Measurements from ENCODE around the gene PDZRN4. TPM values are rescaled to one million over a fixed set of nuclear protein-coding genes. Genes with fewer than 3 reads are reported as not detected.

The PDZRN4 gene
- total RNA-seq, 1 experiment from 2014 or later = not detected

DNA sequence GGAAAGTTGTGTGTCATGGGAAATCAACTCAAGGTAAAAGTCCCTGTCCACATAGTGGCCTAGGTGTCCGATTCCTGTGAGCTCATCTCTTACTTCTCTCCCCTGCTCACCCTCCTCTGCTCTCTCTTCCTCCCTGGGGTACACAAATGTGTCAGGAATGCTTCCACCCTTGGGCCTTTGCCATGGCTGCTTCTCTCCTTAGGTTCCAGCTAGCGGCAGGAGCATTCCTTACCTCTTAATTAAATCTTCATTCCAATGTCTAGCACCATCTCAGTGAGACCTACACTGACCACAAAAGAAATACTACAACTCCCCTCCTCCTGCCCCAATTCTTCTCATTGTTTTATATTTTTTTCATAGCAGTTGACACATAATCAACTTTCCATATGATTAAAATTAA, 298.6 kb downstream of the PDZRN4 start:
- no peak for DNase-seq (ENCODE audit: extremely low read depth, low read depth)

GRCh38 chr12:41496009-41496408, 307.9 kb downstream of the PDZRN4 start:
- no peak for DNase-seq (ENCODE audit: extremely low read depth, low read depth)

GRCh38 chr12:41497409-41497808, 309.3 kb downstream of the PDZRN4 start:
- no peak for DNase-seq (ENCODE audit: extremely low read depth, low read depth)

- no peak for DNase-seq (ENCODE audit: extremely low read depth, low read depth)
These were observed 316.9 kb downstream of the PDZRN4 start for GRCh38 chr12:41504976-41505375.

GRCh38 chr12:41507286-41507685, 319.2 kb downstream of the PDZRN4 start:
- no peak for DNase-seq (ENCODE audit: extremely low read depth, low read depth)

- no peak for DNase-seq (ENCODE audit: extremely low read depth, low read depth)
These were observed 321.3 kb downstream of the PDZRN4 start for GRCh38 chr12:41509271-41510055.

GRCh38 chr12:41510470-41510869, 322.4 kb downstream of the PDZRN4 start:
- DNase-seq (ENCODE audit: extremely low read depth, low read depth) = no peak

- no peak for DNase-seq (ENCODE audit: extremely low read depth, low read depth)
These were observed 323.1 kb downstream of the PDZRN4 start for GRCh38 chr12:41511247-41511646.

- DNase-seq (ENCODE audit: extremely low read depth, low read depth) = no peak
These were observed 324.4 kb downstream of the PDZRN4 start for GRCh38 chr12:41512497-41512896.

GRCh38 chr12:41514021-41514777, 326.1 kb downstream of the PDZRN4 start:
- no peak for DNase-seq (ENCODE audit: extremely low read depth, low read depth)

- DNase-seq (ENCODE audit: extremely low read depth, low read depth) = no peak
These were observed 326.8 kb downstream of the PDZRN4 start for GRCh38 chr12:41514907-41515306.

- DNase-seq (ENCODE audit: extremely low read depth, low read depth) = no peak
These were observed 327.8 kb downstream of the PDZRN4 start for GRCh38 chr12:41515953-41516352.

DNA sequence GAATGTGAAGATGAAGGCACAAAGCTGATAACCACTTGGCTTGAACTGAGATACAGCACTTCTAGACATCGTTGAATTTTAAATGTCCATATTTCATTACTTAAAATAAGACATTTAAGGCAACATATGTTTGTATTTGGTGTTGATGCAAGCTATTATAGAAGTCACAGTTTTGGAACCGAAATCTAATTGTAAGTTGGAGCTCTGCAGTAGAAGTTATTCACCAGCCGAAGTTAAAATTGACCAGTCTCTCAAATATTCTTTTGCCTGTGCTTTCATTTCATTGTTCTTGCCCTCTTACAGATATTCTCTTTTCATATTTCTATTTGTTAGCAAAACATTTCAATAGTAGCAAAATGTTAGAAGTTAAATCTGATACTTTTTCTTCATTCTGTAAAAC, 332.7 kb downstream of the PDZRN4 start:
- DNase-seq (ENCODE audit: extremely low read depth, low read depth) = no peak

DNA sequence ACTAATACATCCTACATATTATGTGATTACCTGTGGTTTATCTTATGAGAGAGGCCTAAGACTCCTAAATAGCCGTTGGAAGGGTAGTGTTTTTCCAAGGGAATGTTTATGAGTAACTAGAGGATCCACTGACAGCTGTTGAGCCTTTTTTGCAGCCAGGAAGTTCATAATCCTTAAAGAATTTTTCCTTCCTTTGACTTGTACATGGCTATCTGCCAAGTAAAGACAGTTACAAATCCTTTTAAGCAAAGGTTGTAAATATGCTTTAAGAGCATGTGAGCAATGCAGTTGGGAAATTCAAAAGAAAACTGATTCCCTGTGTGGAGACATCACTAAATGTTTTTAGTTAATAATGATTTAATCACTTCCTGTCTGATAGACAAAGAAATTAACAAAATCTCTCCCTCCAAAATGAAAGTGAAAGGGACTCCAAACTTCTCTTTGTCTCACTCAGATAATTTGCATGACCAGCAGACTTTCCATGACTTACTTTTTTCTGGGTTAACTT, 333.8 kb downstream of the PDZRN4 start:
- DNase-seq (ENCODE audit: extremely low read depth, low read depth) = no peak

DNA sequence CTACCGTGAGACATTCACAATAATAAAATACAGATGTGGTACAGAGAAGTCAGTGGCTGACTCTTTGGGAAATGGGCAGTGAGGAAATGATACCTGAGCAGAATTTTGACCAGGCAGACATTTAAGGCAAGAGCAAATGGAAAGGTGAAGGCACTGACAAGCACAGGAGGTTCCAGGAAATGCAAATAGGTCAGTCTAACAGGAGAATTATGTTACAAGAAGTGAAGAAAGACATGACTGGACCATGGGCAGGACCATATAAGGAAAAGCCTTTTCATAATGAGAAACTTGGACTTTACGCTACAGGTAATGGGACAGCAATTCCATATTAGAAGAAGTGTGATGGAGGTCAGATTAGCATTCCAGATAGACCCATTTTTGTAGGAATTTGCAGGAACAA, 338.9 kb downstream of the PDZRN4 start:
- no peak for DNase-seq (ENCODE audit: extremely low read depth, low read depth)

DNA sequence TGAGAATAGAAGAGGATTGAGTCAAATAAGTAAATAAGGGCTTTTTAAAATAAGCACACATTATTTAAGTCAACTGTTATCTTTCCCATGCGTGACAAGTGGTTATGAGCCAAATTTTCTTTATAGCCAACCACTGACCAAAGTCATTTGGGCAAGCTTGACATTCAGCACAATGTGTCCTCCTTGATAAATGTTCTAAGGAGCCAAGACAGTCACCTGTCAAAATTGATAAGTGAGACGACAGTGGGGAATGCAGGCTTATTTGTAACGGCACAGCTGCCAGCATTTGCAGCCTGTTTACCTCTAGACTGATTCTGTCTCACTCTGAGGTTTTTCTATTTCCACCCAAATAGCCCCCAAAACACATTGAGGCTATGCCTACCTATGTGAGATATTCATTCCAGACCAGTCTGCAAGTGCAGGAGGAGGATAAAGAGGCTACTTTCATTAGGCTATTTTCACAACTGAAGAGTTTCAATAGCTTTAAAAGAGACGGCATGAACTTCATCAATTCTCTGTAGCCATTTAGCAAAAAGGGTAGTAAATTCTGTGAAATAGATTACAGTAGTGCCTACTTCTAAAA, 339.5 kb downstream of the PDZRN4 start:
- DNase-seq (ENCODE audit: extremely low read depth, low read depth) = no peak

DNA sequence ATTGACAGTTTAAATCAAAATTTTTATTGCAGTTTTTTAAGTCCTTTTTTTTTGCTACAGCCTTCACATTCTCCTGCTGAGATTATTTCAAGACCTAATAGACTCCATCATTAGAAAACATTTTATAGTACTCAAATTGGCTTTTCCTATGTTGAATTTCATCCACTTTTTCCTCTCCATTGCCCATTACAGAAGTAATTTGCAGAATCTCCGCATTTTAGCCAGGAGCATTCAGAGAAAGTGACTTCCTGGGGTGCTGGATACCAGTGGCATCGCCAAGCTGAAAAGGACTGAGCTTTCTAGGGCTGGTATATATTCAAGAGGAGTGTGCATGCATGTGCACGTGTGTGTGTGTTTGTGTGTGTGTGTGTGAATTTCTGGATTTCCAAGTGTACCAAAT, 340.8 kb downstream of the PDZRN4 start:
- DNase-seq (ENCODE audit: extremely low read depth, low read depth) = no peak

- DNase-seq (ENCODE audit: extremely low read depth, low read depth) = no peak
These were observed 342.3 kb downstream of the PDZRN4 start for GRCh38 chr12:41530441-41530840.

DNA sequence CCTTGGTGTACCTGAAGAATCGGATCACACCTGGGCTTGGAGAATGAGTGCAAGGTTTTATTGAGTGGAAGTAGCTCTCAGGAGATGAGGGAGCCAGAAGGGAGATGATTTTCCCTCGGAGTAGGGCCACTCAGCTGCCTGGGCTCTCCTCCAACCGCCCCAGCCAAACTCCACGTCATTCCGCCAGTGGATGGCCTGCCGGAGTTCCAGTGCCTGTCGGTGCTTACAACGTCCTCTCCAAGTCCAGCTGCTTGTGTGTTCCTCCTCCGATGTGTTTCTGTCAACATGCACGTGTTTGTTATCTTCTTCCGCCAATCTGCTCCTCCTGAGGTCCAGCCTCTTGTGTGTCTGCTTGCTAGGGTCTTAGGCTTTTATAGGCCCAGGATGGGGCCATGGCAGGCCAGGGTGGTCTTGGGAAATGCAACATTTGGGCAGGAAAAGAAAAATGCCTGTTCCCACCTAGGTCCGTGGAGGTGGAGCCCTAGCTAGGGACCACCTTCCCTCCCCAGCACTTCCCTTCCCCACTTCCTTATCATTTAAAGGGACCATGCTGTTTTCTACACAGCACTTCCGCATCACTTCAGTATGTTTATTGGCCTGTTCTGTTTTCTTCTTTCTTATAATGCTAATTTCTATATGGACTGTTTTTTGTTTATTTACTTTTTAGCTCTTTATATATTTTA, 343.2 kb downstream of the PDZRN4 start:
- no peak for DNase-seq (ENCODE audit: extremely low read depth, low read depth)

DNA sequence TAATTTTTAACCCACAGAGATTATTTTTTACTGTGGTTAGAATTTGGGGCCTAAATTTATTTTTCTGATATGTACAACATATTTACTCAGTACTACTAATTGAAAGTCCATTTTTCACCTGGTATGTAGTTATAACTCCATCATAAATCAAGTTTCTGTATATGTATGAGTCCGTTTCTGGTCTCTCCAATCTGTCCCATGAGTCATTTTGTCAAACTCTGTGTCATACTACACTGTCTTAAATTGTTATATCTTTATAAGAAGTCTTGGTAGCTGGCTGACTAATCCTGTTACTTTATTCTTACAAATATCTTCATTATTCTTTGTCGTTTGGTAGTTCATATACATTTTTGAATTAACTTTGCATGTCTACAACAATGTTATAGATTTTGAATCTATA, 344.0 kb downstream of the PDZRN4 start:
- no peak for DNase-seq (ENCODE audit: extremely low read depth, low read depth)
